ENCODE results near the gene SPRY2. TPM values are rescaled to one million over a fixed set of nuclear protein-coding genes. Genes with fewer than 3 reads are reported as not detected.

Gene SPRY2
- total RNA-seq, 1 donor from 2014 or later, result 42.8 TPM

DNA sequence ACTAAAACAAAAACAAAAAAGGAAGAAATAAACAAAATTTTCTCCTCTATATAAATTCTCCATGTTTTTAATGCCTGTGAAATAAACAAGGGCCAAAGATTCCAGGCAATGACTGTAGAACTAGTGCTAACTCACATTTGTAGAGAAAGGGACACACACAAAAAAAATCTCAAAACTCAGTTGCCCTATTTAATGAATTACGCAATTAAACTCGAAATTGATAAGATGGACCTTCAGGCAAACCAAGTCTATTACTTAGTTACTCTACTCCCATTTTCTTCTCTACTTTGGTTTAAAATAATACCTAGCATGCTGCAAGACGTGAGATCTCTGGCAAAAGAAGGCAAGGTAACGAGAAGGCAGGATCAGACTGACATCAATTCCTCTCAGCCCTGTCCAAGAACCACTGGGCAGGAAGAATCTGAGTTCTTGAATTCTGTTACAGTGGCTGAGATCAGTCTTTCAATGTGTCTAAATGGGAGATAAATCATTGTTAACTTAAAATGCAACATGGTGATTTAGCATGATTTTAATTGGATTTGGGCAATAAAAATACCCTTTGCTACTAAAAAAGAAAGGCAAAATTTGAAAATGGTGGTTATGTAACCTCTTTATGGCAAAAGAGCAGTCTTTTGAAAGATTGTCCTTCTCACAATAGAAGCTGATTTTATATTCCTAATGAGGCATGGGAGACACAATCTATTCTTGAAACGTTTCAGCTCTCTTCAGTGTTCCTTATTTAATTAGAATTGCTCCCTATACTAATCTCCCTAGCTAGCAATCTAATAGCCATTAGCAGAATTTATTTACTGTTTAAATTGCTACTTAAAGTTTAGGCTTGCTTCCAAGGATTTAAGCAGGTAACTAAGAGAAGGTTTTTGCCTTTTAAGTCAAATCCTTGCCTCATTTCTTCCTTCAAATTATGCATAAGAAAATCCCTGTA lies 25.9 kb downstream of the SPRY2 start:
- FAIRE-seq, result no peak
- no peak for DNase-seq (ENCODE audit: low spot score in 2 of 2)

GRCh38 chr13:80313668-80314256 lies 27.2 kb downstream of the SPRY2 start:
- FAIRE-seq (no peak), DNase-seq (ENCODE audit: low spot score in 2 of 2) (no peak)

- DNase-seq (ENCODE audit: low spot score in 2 of 2), result no peak
- FAIRE-seq, result no peak
These were observed 28.0 kb downstream of the SPRY2 start for GRCh38 chr13:80312967-80313366.

GRCh38 chr13:80312012-80312704 lies 28.8 kb downstream of the SPRY2 start:
- DNase-seq (ENCODE audit: low spot score in 2 of 2) (no peak), FAIRE-seq (no peak)

DNA sequence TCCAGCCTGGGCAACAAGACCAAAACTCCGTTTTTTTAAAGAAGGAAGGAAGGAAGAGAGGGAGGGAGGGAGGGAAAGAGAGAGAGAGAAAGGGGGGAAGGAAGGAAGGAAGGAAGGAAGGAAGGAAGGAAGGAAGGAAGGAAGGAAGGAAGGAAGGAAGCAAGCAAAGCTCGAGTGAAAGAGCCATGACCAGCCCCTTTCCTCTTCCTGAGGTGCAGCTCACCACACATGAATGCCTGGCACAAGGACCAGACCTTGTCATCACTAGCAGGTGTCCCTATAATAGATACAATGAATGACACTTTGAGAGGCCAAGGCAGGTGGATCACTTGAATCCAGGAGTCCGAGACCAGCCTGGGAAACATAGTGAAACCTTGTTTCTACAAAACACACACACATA lies 31.0 kb downstream of the SPRY2 start:
- FAIRE-seq, result no peak

GRCh38 chr13:80307401-80307987 lies 33.4 kb downstream of the SPRY2 start:
- no peak for FAIRE-seq
- no peak for DNase-seq (ENCODE audit: low spot score in 2 of 2)

More for the DNA sequence above, 31.0 kb downstream of the SPRY2 start:
- DNase-seq (ENCODE audit: low spot score in 2 of 2), result no peak

- peak; percentile 43 for FAIRE-seq
- DNase-seq (ENCODE audit: low spot score in 2 of 2), result no peak
These were observed 34.5 kb downstream of the SPRY2 start for GRCh38 chr13:80306337-80306972.

GRCh38 chr13:80305737-80306136 lies 35.2 kb downstream of the SPRY2 start:
- FAIRE-seq, result no peak
- no peak for DNase-seq (ENCODE audit: low spot score in 2 of 2)

DNA sequence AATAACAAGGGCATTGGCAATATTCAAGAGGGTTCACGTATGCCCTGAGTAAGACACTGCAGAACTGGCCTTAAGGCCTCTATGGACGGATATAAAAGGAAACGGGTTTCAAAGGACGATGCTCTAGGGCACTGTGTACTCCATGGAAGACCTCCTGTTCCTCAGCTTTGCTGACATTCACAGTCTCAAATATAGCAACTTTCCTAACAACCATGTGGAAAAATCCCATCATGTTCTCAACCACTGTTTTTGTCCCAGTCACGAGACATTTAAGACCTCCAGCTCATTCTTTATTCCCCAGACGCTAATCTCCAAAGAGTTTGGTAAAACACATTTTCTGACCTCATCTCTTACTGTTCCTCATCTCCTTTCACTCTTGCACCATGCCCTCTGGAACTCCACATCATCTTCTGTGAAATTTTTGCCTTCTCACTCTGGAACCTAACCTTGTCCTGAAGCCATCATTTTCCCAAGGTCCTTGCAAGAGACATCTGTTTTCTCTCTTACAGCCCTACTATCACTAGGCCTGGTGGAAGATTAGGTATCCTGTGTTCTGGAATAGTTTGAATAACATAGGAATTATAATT lies 37.6 kb downstream of the SPRY2 start:
- DNase-seq (ENCODE audit: low spot score in 2 of 2) (no peak), FAIRE-seq (no peak)

DNA sequence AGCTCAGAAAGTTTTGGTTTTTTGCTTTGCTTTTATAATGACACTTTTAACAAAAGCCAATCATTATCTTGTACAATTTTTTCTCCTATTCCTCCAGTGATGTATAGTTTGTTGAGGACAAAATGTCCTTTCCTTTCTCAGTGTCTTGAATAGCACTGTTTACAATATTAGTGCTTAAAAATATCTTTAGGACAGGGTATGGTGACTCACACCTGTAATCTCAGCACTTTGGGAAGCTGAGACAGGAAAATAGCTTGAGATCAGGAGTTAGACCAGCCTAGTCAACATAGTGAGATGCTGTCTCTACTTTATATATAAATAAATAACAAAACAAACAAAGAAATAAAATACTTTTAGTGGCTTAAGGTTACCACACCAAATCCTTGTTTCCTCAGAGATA lies 41.9 kb downstream of the SPRY2 start:
- FAIRE-seq (no peak), DNase-seq (ENCODE audit: low spot score in 2 of 2) (no peak)

DNA sequence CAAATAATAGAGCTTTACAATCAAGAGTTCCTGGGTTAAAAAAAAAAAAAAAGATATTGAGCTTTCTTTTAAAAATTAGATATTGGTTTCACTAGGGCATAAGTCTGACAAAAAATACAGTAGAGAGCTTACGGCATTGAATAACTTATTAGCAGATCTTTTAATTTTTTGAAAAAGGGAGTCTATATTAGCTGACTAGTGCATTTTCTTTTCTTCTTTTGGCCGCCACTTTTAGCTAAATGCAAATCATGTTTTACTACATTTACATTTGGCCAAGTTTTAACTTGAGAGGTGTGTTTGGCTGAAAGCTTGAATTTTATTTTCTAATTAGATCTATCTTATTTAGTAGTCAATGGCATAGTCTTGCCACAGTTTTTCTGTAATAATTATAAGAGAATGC lies 43.4 kb downstream of the SPRY2 start:
- DNase-seq (ENCODE audit: low spot score in 2 of 2) (no peak), FAIRE-seq (no peak)

GRCh38 chr13:80297094-80297493 lies 43.8 kb downstream of the SPRY2 start:
- DNase-seq (ENCODE audit: low spot score in 2 of 2) (no peak), FAIRE-seq (no peak)

- FAIRE-seq (no peak), DNase-seq (ENCODE audit: low spot score in 2 of 2) (no peak)
These were observed 44.3 kb downstream of the SPRY2 start for GRCh38 chr13:80296638-80297037.

- FAIRE-seq, result no peak
- no peak for DNase-seq (ENCODE audit: low spot score in 2 of 2)
These were observed 50.3 kb downstream of the SPRY2 start for GRCh38 chr13:80290591-80290990.

Small RNA genes lying within 50 kb of the gene (small RNA-seq; reads per million reads assigned to genes)
- gene RNU6-61P, result not detected

Data from frontal cortex (tissue), 4 donors.